HG02938 (cell line): ENCODE measurements around the gene PLEK2.
"Not testable (repeated sequence)": the region's sequence is repeated elsewhere in the genome, so short reads cannot be mapped to it uniquely, and the experiment has no call there.

Experiments used
- ATAC-seq: cut with Tn5 transposase; IDR thresholded peaks from one replicate; pipeline ENCODE4 v1.9.1; 2021; ENCODE audit warnings: mild to moderate bottlenecking, moderate library complexity; ENCODE audit not compliant: unreplicated experiment

The PLEK2 gene

DNA sequence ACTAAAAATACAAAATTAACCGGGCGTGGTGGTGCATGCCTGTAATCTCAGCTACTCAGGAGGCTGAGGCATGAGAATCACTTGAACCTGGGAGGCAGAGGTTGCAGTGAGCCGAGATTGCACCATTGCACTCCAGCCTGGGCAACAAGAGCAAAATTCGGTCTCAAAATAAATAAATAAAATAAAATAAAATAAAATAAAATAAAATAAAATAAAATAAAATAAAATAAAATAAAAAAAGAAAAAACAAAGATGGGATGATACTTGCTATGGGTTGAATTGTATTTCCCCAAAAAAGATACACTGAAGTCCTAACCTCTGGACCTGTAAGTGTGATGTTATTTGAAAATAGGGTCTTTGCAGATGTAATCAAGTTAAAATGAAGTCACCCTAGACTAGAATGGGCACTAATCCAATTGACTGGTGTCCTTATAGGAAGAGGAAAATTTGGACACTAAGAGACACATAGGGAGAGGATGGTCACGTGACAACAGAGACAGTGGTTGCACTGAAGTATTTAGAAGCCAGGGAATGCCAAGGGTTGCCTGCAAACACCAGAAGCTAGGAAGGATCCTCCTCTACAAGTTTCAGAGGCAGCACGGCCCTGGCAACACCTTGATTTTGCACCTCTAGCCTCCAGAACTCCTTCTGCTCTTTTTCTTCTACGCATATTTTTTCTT lies 3.7 kb downstream of the PLEK2 start:
- not testable (repeated sequence) for ATAC-seq

DNA sequence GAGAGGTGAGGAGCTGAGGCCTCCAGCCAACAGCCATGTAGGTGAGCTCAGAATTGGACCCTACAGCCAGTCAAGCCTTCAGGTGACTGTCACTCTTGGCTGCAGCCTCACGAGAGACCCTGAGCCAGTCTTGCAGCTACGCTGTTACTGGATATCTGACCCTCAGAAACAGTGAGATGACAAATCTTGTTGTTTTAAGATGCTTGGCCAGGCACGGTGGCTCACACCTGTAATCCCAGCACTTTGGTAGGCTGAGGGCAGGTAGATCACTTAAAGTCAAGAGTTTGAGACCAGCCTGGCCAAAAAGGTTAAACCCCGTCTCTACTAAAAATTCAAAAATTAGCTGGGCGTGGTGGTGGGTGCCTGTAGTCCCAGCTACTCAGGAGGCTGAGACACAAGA lies 6.2 kb downstream of the PLEK2 start:
- no peak for ATAC-seq

DNA sequence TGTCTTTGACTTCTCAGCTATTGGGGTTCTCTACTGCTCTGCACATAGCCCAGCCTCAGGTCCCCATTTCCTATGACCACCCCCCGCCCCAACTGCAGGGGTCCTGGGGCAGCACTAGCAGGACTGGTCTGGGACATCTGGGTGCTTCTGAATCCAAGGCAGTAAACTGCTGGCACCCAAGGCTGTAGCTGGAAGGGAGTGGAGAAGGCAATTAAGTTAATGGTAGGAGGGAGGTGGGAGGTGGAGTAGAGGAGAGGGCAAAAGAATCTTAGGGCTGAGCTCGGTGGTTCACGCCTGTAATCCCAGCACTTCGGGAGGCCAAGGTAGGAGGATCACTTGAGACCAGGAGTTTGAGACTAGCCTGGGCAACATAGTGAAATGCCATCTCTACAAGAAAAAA lies 11.5 kb downstream of the PLEK2 start:
- ATAC-seq, result no peak

DNA sequence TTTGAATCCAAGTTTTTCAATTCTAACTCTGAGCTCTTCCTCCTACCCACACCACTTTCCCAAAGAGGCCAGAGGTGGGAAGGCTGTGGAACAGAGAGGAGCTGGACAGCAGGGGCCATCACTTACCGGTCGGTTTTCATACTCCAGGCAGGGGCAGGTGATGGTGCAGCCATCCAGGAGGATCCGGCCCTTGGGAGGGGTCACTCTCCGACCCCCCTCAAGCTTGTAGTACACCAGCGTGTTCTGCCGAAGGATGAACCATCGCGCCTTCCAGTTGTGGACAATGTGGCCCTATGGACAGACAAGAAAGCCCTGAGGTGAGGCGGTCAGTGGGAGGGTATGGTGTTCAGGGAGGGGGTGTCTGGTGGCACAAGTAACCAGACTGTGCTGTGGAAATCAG lies 14.4 kb downstream of the PLEK2 start:
- ATAC-seq, result no peak

DNA sequence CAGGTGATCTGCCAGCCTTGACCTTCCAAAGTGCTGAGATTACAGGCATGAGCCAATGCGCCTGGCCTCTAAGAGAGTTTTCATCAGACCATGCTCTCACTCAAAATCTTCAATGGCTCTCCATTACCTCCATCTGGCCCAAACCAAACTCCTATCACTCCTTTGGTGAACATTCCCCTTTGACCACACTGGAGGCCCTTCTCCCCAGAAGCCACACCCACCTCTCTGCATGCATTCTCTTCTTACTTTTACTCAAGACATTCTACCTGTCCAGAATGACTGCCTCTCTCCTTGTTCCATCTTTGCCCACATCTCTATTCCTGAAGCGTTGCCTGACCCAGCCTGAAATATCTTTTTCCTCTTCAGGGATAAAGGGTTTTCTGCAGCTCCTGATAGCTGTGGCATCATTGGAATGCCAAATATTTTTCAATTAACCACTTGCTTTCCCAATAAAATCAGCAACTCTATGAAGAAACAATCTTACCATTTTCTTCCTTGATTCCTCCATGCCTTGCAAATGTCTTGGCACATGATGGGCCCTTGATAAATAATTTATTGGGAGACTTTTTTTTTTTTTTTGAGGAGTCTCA lies 15.5 kb downstream of the PLEK2 start:
- no peak for ATAC-seq

DNA sequence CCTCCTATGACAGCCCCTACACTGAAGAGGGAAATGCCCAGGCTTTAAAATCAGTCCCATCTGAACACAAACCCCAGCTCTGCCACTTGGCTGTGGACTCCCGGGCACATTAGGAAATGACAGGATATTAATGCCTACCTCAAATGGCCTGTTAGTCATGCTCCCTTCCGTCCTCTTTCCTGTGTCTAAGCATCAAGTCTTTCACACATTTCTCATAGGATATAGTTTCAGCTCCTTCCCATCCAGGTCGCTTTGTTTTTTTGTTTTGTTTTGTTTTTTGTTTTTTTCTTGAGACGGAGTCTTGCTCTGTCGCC lies 16.1 kb downstream of the PLEK2 start:
- ATAC-seq, result no peak

DNA sequence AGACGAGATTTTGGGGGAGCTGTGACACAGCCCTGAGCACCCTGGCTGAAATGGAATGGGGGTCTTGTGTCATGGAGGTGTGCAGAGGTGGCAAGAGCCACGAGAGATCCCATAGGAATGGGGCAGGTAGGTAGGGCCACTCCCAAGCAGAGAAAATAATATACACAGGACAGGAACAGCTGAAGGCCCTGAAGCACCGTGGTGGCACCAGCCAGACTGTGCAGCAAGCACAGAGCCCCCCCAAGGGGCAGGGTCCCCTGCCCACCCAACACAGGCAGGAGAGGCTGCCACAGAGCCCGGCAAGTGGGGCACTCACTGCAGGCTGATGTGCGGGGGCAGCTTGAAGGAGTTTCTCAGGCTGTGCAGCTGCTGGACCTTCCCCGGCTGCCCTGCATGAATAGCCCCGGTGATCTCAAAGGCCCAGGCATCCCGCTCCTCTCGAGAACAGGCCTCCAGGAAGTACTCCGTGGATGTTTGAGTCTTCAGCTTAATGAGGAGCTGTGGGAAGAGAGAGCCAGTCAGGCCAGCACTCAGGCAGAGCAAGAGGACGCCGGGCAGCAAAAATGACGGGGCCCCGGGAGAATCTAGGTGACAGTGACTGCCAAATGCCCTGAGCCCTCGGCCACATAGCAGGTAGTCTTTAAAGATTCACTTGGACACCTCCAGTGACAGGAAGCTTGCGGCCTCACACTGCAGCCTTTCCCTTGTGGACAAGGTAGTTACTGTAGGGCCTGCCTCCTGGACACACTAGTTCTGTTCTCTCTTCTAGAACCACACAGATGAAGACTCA lies 16.7 kb downstream of the PLEK2 start:
- ATAC-seq, result no peak

DNA sequence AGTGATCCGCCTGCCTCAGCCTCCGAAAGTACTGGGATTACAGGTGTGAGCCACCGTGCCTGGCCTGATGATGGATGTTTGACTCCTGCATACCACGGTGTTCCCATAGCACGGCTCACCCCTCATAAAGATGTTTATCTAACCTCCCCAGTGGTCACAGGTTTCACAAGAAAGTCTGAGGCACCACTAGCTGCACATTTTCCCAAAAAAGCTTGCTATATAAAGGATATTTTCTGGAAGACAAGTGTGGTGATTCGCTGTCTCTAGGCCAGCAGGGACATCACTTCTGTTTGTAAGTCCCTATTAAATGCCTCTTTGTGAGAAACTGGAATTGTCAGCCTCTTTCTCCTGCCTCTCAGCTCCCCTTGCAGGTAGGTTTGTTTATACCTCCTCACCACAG lies 18.3 kb downstream of the PLEK2 start:
- no peak for ATAC-seq

DNA sequence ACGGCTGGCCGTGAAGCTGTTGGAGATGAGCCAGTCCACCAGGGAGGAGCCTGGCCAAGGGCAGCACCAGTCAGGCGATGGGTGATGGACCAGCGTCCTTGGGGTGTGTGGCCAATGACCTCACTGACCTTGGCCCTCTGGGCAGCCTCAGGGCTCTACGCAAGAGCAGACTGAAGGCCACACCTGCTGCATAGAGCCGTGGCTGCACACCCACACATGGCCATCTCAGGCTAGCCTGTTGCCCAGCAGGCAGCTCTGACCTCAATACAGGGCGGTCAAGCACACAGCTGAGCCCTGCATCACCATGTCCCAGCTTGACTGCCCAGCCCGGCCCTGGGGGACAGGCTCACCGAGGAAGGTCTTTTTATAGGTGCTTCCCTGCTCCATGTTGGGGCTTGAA lies 19.2 kb downstream of the PLEK2 start:
- no peak for ATAC-seq

DNA sequence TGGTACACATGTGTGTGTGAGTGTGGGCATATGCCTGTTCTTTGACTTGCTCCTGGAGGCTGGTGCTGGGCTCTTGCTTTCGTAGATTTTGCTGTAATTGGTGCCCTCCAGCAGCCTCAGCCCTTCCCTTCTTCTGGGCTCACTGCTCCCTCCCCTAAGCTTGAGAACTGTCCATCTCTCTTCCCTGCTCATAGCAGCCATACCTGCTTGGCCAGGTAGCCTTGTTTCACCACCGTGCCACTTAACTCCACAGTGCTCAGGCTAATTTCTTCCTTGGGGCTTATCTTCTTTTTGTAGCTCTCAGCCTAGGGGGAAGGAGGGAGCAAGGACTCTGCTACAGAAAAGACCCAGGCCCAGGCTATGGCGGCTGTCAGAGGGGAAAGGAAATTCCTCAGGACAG lies 19.8 kb downstream of the PLEK2 start:
- ATAC-seq, result no peak

DNA sequence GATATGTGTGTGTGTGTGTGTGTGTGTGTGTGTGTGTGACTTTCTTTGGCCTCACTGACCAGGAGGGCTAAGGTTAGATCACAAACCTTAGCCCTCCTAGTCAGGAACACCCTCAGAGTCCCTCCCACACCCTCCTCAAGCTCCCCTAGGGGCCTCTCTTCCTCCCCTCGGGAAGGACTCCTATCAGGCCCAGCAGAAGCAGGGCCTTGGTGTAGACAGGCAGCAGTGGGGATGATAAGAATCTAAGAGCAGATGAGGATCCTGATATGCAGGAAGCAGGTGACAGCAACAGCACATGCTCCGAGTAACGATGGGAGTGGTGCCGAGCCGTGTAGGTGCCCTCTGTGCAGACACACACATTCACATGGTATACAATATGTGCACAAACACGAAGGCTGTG lies 20.7 kb downstream of the PLEK2 start:
- ATAC-seq, result no peak

DNA sequence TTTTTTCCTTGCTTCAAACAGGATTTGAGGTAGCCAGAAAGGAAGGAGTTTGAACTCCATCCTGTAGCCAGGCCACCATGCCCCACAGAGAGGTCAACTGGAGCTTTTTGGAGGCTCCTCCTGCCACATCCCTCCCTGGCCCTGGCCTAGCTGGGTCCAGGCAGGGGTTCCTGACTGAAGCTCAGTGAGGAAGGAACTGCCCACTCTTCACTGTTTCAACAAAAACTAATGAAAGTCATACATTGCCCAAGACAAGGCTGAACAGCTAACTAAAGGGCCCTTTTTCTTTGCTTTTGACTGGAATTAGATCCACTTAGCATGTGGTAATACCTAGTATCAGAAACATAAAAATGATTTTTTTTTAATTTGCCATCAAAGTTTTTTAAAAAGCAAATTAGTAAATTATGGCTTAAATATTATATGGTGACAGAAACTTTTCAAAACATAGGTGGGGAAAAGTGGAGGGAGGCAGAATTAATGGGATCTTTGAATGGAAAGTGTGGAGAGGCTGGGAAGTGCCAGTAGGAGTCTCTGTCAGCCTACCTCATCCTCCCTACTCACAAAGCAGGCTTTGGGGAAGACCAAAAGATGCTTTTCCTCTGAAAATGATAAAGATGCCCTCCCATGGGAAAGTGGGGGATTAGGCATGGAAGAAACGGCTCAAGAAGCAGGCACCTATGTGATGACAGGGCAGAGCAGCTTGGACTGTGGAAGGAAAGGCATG lies 22.0 kb downstream of the PLEK2 start:
- ATAC-seq, result no peak

DNA sequence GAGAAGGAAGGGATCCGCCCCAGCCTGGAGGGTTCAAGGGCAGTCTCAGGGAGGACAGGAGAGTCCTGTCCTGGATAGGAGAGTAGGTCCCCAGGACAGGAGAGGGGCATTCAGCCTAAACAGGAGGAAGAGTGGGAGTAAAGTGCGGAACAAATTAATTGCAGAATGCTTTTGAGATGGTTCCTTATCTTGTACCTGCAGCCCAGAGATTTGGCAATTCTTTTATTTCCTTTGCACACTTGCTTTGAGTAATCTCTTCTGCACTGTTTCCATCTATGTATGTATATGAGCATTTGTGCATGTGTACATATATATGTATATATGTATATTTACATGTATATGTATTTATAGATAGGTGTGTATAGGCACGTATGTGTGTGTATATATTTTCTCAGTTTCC lies 22.7 kb downstream of the PLEK2 start:
- no peak for ATAC-seq

DNA sequence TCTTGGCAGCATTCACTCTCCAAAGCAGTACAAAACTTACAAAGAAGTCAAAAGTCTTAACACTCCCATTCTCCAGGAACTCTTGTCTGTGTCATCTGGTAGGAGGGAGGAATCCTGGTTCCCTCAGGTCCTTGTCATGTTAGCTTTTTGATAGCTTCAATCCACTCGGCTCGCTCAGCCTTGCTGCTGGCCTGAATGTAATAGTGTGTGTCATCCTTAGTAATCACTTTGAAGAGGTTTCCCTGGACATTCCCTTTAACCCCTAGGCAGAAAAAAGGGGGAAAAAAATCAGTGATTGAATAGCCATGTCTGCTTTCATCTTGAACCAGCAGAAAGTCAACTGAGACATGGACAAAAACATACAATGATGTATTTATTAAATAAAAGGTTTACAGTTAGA lies 24.8 kb downstream of the PLEK2 start:
- no peak for ATAC-seq

DNA sequence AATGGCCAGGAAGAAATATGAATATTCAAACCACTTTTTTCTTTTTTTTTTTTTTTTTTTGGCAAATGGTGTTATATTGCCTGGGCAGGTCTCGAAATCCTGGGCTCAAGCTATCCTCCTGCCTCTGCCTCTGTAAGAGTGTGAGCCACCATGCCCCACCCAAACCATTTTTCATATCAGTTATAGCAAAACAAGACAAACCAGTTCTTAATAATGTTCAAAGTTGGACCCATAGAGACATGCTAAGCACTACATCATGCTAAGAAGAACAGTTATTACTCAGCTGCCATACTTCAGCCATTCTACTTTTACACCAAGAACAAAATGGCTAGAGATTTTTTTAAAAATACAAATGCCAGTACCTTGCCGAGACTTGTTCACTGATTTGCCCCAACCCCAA lies 26.3 kb downstream of the PLEK2 start:
- no peak for ATAC-seq

DNA sequence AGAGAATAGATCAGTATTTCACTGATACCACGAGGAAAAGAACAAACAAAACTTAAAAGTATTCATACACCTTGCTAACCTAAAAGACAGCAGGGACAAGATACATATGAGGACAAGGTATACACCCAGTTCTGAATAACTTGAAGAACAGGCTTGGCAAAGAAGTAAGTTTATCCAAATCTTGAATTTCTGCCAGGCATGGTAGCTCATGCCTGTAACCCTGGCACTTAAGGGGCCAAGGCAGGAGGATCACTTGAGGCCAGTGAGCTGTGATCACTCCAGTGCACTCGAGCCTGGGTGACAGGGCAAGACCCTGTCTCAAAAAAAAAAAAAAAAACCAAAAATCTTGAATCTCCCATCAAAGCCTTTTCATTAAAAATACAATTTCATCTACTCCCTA lies 26.8 kb downstream of the PLEK2 start:
- no peak for ATAC-seq

DNA sequence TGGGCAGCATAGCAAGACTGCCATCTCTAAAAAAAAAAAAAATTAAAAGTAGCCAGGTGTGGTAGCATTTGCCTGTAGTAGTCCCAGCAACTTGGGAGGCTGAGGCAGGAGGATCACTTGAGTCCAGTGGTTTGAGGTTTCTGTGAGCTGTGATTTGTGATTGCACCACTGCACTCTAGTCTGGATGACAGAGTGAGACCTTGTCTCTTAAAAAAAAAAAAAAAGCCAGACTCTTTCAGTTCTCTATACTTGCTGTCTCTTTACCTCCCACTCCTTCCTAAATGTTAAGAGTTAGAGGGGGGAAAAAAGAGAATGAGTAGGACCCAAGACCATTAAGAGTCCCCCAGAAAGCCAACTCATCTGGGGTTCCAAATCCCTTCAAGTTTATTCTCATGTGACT lies 34.0 kb downstream of the PLEK2 start:
- no peak for ATAC-seq

DNA sequence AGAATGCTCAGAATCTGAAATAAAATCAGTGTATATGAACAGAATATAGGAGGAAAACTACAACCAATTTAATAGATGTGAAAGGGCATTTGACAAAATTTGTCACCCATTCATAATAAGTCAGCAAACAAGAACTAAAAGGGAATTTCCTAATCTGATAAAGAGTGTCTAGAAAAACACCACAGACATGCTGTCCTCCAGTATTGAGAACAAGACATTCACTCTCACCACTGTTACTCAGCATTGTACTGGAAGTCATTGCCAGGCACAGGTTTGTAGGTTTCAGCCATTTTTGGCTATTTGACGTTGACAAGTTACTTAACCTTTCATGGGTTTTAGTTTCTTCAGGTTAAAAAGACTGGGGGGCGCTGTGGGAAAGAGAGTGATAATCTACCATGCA lies 38.6 kb downstream of the PLEK2 start:
- no peak for ATAC-seq

DNA sequence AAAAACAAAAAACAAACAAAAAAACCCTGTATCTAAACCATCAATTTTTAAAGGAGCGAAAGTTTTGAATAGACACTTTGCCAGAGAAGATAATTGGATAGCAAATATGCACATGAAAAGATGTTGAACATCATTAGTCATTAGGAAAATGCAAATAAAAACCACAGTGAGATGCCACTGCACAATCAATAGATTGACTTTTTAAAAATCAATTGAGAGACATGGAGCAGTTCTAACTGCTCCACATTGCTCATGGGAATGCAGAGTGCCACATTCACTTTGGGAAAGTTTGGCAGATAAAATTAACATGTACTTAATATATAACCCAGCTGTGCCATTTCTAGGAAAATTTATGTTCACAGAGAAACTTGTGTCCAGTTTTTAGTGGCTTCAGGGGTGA lies 39.1 kb downstream of the PLEK2 start:
- ATAC-seq, result no peak

DNA sequence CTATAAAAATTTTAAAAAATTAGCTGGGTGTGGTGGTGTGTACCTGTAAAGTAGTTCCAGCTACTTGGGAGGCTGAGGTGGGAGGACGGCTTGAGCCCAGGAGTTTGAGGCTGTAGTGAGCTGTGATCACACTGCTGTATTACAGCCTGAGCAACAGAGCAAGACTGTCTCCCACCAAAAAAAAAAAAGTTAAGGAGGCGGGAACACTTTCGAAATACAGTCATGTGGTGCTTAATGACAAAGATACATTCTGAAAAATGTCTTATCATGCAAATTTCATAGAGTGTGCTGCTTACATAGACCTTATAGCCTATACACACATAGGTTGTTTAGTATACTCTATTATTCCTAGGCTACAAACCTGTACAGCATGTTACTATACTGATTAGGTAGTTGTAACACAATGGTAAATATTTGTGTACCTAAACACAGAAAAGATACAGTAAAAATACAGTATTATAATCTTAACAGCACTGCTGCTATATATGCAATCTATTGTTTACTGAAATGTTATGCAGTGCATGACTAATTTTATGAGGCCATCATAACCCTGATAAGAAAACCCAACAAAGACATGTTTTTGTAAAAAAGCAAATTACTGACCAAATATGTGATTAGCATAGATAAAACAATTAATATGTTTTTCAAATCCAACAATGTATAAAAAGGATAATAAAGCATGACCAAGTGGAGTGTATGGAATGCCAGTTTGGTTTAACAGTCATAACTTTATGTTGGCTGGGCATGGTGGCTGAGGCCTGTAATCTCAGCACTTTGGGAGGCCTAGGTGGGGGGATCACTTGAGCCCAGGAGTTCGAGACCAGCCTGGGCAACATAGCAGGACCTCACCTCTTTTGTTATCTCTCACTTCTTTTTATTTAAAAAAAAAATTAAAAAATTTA lies 40.5 kb downstream of the PLEK2 start:
- no peak for ATAC-seq

DNA sequence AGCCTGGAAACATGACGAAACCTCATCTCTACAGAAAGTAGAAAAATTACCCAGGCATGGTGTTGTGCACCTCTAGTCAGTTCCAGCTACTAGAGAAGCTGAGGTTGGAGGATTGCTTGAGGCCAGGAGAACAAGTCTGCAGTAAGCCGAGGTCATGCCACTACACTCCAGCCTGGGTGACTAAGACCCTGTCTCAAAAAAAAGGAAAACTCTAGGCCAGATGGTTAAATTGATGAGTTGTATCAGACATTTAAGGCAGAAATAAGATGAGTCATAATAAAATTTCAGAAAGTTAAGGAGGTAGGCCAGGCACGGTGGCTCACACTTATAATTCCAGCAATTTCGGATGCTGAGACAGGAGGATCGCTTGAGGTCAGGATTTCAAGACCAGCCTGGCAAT lies 41.1 kb downstream of the PLEK2 start:
- no peak for ATAC-seq
